Stimulated activated CD8-positive, alpha-beta memory T cell treated with anti-CD3 and anti-CD28 coated beads, Interleukin-15, amount 100 ng/mL, for 1 hour (primary cell): ENCODE results near the gene TRPV4.
"Not testable (repeated sequence)": the region's sequence is repeated elsewhere in the genome, so short reads cannot be mapped to it uniquely, and the experiment has no call there.

Experiments used
- DNase-seq: peaks from one replicate; pipeline ENCODE4 v3.0.0-alpha.2; 2020; ENCODE audit warnings: low read depth

Gene TRPV4

DNA sequence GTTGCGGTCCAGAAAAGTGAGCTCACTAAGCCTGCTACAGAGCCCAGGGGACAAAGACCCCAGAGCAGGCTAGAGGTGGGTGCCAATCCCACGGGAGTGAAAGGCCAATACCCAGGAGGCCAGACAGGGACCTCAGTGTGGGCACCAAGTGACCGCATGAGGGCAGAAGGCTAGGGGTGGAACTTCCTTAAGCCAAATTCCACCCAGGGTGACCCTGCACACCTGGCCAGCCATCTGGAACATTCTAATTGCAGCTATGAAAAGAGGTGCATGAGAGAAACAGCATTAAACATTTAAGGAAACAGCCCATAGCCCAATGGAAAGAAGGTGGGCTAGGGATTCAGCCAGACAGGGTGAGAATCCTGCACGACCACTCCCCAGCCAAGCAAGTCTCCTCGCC is 27.8 kb upstream of the TRPV4 start:
- DNase-seq: no peak

- no peak for DNase-seq
Measured at GRCh38 chr12:109858764-109859163, 25.6 kb upstream of the TRPV4 start.

GRCh38 chr12:109857715-109858114 is 24.5 kb upstream of the TRPV4 start:
- no peak for DNase-seq

- no peak for DNase-seq
Measured at GRCh38 chr12:109855377-109855776, 22.2 kb upstream of the TRPV4 start.

GRCh38 chr12:109850518-109850917 is 17.3 kb upstream of the TRPV4 start:
- DNase-seq: not testable (repeated sequence)

DNA sequence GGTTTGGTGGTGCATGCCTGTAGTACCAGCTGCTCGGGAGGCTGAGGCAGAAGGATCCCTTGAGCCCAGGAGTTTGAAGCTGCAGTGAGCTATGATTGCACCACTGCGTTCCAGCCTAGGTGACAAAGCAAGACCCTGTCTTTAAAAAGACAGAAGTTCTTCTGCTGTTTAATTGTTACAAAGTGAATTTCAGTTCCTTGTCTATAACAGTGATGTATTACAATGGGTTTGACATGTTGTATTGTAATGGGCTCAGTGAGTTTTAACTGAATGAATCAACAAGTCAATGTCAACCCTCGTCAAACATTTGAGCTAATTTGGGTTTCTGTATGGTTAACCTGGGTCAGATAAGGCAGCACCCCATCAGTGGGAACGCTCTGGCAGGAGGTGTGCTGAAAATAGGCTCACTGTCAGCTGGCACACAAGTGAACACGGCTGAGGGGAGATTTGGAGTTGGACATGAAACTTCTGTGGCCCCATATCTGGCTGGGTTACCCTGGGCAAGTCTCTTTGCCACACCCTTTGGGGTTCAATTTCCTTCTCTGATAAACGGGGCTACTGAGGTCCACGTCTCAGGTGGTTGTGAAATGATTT is 14.0 kb upstream of the TRPV4 start:
- DNase-seq: no peak

DNA sequence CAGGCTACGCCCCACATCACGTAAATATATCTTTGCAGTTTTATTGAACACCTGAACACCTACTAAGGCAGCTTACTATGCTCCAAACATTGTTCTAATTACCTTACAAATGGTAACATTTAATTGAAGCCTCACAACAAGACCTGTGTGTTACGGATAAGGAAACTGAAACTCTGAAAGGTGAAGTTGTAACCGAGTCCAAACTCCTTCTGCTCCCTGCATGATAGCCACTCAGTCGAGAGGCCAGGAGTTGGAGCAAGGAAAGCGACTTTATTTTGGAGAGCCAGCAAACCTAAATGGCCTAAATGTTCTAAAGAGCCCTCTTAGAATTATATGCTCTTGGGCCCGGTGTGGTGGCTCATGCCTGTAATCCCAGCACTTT is 12.6 kb upstream of the TRPV4 start:
- no peak for DNase-seq

DNA sequence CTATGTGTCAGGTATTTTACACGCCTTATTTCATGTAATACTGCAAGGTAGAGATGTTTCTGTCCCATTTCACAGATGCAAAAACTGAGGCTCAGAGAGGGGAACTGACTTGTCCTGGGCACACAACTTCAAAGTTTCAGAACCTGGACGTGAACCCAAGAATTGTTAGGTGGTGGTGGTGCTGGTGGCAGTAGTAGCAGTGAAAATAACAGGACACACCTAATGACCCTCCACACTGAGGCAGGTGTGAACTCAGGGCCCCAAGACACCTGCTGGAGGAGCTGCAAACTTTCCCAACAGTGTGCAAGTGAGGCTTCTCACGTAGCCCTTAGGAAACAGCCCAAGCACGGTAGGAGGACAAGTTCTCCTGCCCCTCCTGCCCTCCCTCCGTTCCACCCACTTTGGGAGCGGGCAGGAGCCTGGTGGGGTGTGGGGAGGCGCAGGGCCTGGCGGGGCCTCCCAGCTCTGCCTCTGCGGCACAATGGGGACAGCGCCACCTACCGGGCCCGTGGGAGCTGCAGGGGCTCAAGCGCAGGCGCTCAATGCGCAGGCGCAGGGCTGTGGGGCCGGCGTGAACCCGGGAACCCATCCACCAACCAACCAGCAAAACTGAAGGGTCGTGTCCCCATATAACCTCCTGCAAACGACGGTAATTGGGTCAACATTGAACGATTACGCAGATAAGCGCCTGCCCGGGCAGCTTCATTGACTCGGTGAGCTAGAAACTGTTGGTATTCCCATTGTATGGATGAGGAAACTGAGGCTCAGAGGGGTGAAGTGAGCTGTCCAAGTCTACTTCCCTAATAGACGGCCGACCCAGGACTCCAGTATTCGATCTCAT is 12.0 kb upstream of the TRPV4 start:
- DNase-seq: peak; percentile 86

GRCh38 chr12:109844091-109844490 is 10.9 kb upstream of the TRPV4 start:
- DNase-seq: no peak

DNA sequence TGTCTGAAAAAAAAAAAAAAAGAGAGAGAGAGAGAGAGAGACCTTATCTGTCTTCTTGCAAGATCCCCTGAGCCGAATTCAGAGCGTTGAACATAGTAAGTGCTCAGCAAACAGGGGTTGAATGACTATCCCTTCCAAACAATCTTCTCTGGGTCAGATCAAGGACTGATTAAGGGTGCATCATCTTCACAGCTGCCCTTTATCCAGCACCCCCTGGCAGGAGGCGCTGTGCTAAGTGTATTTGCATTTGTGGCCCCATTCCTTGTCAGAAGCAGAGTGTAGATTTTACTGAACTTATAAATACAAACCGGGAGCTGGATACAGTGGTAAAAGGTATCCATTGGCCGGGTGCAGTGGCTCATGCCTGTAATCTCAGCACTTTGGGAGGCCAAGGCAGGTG is 8.8 kb upstream of the TRPV4 start:
- no peak for DNase-seq

- DNase-seq: no peak
Measured at GRCh38 chr12:109841356-109841755, 8.2 kb upstream of the TRPV4 start.

DNA sequence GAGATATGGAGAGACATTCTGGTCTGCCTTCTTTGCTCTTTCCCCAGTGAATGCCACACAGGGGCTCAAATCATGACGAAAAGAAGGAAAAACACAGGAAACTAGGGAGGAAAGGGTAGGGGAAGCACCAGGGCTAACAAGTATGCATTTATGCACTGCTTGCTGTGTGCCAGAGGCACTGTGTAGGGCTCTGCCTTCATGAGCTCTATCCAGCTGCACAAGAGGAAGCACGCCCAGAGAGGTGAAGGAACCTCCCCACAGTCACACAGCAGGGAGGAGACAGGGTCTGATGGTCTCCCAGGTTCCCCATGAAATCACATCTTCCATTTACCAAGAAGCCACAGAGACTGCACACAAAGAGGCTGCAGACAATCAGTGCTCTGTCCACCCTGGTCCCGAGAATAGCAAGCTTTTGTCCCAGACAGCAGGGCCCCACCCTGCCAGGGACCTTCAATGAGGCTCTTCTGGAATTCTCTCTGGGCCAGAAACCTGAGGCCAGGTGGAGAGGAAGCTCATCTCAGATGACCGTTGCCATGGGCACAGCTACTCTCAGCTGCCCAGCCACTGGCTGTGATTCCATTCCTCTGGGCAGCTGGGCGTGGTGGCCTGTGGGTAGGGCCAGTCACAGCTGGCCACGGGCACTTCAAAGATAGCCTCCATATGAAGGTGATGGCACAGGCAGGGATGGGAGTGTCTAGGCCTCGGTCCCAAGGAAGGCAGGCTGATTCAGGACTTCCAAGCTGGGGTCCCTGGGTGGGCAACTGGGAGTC is 7.3 kb upstream of the TRPV4 start:
- no peak for DNase-seq

DNA sequence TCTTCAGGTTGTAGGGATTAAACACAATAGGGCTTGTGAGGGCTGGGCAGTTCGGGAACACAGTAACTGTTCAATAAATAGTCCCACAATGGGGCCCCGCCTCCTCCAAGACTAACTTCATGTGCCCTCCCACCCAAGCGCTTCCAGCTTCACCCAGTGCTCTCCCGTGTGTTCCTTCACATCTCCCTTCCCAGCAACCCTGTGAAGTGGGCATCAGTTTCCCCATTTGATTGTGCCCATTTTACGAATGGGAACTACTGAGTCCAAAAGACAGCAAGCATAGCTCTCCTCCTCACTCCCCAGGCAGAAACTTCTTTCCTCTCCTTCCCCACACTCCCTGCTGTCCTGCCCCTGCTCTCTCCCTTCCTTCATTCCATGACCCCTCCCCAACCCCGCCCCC is 6.2 kb upstream of the TRPV4 start:
- no peak for DNase-seq

DNA sequence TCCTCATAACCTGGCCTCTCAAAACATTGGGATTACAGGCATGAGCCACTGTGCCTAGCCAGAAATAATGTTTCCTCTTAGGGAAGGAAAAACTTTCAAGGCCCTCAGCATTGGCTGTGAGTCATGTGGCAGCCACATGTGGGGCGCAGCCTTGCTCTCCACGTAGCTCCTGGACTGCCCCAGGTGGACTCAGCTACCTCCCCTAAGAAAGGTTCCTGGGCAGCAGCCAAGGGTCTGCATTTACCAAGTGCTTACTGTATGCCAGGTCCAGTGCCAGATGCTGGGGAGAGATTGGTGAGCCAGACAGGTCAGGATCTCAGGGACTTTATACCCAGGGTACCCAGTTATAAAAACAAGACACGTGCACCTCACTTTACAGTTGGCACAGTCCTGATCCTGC is 3.7 kb upstream of the TRPV4 start:
- DNase-seq: no peak

DNA sequence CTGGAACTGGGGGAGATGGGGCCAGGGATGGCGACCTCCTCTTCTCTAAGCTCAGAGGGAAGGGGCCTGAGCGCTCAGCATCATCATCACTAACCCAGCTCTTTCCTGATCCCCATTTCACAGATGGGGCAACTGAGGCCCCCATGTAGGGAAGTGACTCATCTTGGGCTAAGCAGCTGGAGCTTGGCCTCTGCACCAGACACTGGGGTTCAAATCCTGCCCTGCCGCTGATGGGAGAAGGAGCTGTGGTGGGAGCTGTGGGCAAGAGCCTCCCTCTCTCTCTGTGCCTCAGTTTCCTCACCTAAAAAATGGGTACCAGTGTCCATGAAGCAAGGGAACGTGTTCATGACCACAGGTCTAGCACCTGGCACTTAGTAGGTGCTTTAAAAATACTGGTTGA is 2.6 kb upstream of the TRPV4 start:
- DNase-seq: no peak

GRCh38 chr12:109832541-109833306 is 474 bp downstream of the TRPV4 start:
- DNase-seq: no peak

DNA sequence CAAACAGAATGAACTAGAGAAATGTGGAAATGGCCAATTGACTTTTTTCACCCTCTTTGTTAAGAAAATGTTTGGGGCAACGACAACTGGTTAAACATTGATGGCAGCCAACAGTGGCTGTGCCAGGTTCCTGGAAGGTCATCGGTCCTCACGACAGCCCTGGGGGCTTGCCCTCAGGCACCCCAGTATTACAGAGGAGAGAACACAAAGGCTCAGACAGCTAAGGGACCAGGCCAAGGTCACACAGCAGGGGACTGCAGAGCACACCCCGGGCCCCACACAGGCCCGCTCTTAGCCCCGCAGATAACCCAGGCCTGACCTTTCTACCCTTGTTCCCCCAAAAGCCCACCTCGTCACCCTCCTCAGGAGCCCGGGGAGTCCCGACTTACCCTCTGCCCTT is 1.3 kb downstream of the TRPV4 start:
- no peak for DNase-seq

DNA sequence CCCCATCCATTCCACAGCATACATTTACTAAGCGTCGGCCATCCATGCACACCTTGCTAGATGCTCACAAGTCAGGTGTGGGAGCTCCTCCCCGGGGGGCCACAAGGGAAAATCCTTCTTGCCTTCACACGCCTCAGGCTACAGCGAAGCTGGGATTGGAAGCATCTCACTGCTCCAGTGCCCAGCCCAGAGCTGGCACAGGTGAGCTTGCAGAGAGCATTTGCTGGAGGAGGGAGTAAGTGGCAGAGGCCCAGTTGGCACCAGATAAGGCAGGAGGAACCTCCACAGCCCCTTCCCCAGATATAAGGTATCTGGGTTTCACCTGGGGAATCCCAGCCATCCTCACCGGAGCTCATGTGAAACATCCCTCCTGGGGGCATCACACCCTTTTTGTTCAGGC is 1.8 kb downstream of the TRPV4 start:
- DNase-seq: no peak

DNA sequence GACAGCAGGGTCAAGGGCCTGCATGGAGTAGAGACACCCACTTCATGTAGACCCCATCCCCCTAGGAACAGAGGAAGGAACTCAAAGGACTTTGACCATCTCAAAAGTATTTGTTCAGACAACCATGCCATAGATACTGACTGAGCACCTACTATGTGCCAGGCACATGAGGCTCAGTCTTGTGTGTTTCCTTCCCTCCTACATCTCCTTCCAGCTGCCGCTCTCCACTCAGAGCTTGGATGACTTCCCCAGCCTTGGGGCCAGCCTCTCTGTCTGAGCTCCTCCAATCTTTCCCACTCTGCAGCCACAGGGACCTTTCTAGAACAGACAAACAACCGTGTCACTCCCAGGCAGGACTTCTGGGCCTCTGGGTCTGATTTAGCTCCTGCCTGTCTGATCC is 2.5 kb downstream of the TRPV4 start:
- no peak for DNase-seq

- no peak for DNase-seq
Measured at GRCh38 chr12:109830267-109830666, 2.9 kb downstream of the TRPV4 start.

GRCh38 chr12:109829667-109830066 is 3.5 kb downstream of the TRPV4 start:
- DNase-seq: no peak

- DNase-seq: no peak
Measured at GRCh38 chr12:109828754-109829511, 4.3 kb downstream of the TRPV4 start.
